DOHH2 (cell line): Measurements from ENCODE around the gene KDM6B.

Experiments used
- EZH2phosphoT487 ChIP-seq: fragments of 200-600 bp; sonication (generic); IDR thresholded peaks from 2 replicates; pipeline ENCODE4 v1.6.1; 2017; ENCODE audit warnings: borderline replicate concordance, mild to moderate bottlenecking, antibody characterized with exemption, low read length, moderate library complexity, mixed read lengths
- TF ChIP-seq, protein P1 (sequence below): fragments of 200-600 bp; sonication (generic); IDR thresholded peaks from one replicate; pipeline ENCODE4 v1.5.1; 2014; ENCODE audit warnings: antibody characterized with exemption, mild to moderate bottlenecking, low read depth, low read length; ENCODE audit not compliant: poor library complexity, severe bottlenecking

DNA sequence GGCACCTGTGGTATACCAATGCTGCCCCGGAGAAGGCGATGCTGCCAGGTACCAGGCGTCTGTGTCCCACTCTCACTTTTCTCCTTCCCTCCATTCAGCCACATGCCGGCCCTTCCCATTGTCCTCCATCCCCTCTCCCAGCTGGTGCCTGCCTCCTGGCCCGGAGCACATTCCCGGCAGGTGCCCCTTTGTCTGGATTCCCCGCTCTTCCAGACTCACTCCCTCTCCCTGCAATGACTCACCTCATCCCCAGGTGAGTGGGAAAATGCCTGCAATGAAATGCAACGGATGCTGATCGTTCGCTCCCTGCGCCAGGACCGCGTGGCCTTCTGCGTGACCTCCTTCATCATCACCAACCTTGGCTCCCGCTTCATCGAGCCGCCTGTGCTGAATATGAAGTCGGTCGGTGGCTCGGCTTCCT, 10.4 kb upstream of the KDM6B start:
- TF ChIP-seq, protein P1, sequence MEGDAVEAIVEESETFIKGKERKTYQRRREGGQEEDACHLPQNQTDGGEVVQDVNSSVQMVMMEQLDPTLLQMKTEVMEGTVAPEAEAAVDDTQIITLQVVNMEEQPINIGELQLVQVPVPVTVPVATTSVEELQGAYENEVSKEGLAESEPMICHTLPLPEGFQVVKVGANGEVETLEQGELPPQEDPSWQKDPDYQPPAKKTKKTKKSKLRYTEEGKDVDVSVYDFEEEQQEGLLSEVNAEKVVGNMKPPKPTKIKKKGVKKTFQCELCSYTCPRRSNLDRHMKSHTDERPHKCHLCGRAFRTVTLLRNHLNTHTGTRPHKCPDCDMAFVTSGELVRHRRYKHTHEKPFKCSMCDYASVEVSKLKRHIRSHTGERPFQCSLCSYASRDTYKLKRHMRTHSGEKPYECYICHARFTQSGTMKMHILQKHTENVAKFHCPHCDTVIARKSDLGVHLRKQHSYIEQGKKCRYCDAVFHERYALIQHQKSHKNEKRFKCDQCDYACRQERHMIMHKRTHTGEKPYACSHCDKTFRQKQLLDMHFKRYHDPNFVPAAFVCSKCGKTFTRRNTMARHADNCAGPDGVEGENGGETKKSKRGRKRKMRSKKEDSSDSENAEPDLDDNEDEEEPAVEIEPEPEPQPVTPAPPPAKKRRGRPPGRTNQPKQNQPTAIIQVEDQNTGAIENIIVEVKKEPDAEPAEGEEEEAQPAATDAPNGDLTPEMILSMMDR, result no peak
- TF ChIP-seq EZH2phosphoT487, result no peak
